ENCODE measurements around the gene MEIOB.

DNA sequence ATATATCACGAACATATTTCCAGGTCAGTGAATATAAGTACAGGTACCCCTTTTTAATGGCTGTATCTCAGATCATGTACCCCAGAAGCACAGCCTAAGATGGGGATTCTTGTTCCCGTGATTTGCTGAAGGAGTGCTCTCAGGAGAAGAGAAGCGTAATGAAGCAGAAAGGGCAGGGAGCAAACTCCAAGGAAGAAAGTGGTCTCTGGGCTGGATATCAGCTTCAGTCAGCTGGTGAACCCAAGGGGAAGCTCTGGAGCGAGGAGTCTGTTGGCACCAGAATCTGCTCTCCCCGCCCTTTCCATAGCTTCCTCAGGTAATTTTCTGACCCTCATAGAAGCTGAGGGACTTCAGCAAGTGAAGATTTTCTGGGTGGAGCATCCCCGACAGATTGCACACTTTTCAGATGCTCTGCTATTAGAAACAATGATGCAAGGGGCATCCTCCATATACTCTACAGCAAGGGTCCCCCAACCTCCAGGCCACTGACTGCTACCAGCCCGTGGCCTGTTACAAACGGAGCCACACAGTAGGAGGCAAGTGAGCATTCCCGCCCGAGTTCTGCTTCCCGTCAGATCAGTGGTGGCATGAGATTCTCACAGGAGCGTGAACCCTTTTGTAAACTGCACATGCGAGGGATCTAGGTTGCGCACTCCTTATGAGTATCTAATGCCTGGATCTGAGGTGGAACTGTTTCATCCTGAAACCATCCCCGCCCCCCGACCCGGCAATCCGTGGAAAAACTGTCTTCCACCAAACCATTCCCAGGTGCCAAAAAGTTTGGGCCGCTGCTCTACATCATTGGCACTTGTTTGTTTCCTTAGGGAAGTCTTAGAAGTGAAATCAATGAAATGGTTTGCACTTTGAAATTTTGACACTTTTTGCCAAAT, 40.5 kb downstream of the MEIOB start:
- TF ChIP-seq, protein P1, sequence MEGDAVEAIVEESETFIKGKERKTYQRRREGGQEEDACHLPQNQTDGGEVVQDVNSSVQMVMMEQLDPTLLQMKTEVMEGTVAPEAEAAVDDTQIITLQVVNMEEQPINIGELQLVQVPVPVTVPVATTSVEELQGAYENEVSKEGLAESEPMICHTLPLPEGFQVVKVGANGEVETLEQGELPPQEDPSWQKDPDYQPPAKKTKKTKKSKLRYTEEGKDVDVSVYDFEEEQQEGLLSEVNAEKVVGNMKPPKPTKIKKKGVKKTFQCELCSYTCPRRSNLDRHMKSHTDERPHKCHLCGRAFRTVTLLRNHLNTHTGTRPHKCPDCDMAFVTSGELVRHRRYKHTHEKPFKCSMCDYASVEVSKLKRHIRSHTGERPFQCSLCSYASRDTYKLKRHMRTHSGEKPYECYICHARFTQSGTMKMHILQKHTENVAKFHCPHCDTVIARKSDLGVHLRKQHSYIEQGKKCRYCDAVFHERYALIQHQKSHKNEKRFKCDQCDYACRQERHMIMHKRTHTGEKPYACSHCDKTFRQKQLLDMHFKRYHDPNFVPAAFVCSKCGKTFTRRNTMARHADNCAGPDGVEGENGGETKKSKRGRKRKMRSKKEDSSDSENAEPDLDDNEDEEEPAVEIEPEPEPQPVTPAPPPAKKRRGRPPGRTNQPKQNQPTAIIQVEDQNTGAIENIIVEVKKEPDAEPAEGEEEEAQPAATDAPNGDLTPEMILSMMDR (IDR thresholded peaks at IDR 0.05) = no peak
- TF ChIP-seq POLR2A (IDR thresholded peaks at IDR 0.05) = no peak

All from body of pancreas (tissue), 4 donors.